Cerebellar cortex (tissue), 1 donor: ENCODE measurements around the gene BCAS1.

ENCODE experiments used
- DNase-seq: peaks from one replicate; pipeline ENCODE4 v3.0.0-alpha.2; 2015; ENCODE audit warnings: low spot score

The BCAS1 gene

GRCh38 chr20:54048481-54048880, 21.9 kb downstream of the BCAS1 start:
- DNase-seq: no peak

GRCh38 chr20:54047720-54048119, 22.7 kb downstream of the BCAS1 start:
- no peak for DNase-seq

- DNase-seq: no peak
Measured at GRCh38 chr20:54047048-54047447, 23.3 kb downstream of the BCAS1 start.

GRCh38 chr20:54044156-54044555, 26.2 kb downstream of the BCAS1 start:
- no peak for DNase-seq

- DNase-seq: no peak
Measured at GRCh38 chr20:54043076-54043967, 27.1 kb downstream of the BCAS1 start.

GRCh38 chr20:54042021-54042420, 28.4 kb downstream of the BCAS1 start:
- DNase-seq: no peak

GRCh38 chr20:54041336-54041735, 29.1 kb downstream of the BCAS1 start:
- no peak for DNase-seq

- no peak for DNase-seq
Measured at GRCh38 chr20:54040531-54040930, 29.9 kb downstream of the BCAS1 start.

- DNase-seq: no peak
Measured at GRCh38 chr20:54038961-54039360, 31.4 kb downstream of the BCAS1 start.

- DNase-seq: no peak
Measured at GRCh38 chr20:54037525-54037924, 32.9 kb downstream of the BCAS1 start.

GRCh38 chr20:54029643-54030042, 40.8 kb downstream of the BCAS1 start:
- no peak for DNase-seq

- no peak for DNase-seq
Measured at GRCh38 chr20:54029176-54029575, 41.2 kb downstream of the BCAS1 start.

GRCh38 chr20:54028276-54029011, 42.0 kb downstream of the BCAS1 start:
- peak; percentile 77 for DNase-seq

- no peak for DNase-seq
Measured at GRCh38 chr20:54027704-54028103, 42.7 kb downstream of the BCAS1 start.

GRCh38 chr20:54026295-54027064, 43.9 kb downstream of the BCAS1 start:
- DNase-seq: no peak

- DNase-seq: no peak
Measured at GRCh38 chr20:54025251-54025771, 45.1 kb downstream of the BCAS1 start.

GRCh38 chr20:54023406-54023805, 47.0 kb downstream of the BCAS1 start:
- peak; percentile 91 for DNase-seq

GRCh38 chr20:54021446-54022235, 48.8 kb downstream of the BCAS1 start:
- peak; percentile 55 for DNase-seq

GRCh38 chr20:54020868-54021267, 49.5 kb downstream of the BCAS1 start:
- DNase-seq: no peak

GRCh38 chr20:54020348-54020747, 50.0 kb downstream of the BCAS1 start:
- no peak for DNase-seq

GRCh38 chr20:54019585-54019984, 50.8 kb downstream of the BCAS1 start:
- DNase-seq: no peak
